Measurements from ENCODE around the gene MAP3K5. TPM values are rescaled to one million over a fixed set of nuclear protein-coding genes. Genes with fewer than 3 reads are reported as not detected.

MAP3K5 gene
- total and polyA plus RNA-seq, 3 donors from 2014 or later: 21.3 to 55.3 (median 46.1) TPM

DNA sequence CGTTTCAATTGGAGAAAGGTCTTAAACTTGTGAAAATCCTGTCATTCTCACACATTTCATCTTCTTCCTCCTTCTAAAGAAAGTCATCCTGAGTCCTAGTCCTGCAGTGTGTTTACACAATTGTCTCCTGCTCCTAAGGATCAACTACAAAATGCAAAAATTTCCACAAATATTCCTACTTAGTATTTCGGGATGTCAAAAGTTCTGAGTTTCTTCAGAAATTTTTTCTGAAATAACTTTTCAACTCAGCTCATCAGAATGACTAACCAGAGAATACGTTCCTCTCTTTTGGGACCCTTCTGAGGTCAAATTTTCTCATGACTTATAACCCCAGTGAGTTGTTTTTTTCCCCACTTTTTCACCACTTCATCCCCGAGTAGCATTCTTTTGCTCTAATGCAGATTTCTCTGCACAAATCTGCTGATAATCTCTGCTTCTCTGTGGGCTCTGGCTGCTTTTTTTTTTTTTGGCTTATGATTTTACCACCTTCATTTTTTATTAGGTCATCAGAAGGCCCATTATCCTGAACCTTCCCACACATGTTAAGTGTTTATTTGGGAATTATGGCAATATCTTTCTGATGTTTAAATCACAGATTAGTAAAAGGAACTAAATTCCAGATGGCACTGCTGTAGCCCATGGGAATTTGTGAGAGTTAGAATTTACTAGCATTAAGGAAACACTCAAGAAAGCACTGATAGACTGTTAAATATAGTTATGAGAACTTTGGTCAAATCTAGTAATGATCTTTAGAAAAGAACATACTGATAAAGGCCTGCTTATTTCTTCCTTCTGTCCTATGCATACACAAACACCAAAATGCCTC, 41.4 kb downstream of the MAP3K5 start:
- no peak overlapping the region for H3K4me3 ChIP-seq
- H3K27ac ChIP-seq: peak overlapping the region in 1 of 2 donors; percentile 24
- TF ChIP-seq, protein P1, sequence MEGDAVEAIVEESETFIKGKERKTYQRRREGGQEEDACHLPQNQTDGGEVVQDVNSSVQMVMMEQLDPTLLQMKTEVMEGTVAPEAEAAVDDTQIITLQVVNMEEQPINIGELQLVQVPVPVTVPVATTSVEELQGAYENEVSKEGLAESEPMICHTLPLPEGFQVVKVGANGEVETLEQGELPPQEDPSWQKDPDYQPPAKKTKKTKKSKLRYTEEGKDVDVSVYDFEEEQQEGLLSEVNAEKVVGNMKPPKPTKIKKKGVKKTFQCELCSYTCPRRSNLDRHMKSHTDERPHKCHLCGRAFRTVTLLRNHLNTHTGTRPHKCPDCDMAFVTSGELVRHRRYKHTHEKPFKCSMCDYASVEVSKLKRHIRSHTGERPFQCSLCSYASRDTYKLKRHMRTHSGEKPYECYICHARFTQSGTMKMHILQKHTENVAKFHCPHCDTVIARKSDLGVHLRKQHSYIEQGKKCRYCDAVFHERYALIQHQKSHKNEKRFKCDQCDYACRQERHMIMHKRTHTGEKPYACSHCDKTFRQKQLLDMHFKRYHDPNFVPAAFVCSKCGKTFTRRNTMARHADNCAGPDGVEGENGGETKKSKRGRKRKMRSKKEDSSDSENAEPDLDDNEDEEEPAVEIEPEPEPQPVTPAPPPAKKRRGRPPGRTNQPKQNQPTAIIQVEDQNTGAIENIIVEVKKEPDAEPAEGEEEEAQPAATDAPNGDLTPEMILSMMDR (IDR thresholded peaks at IDR 0.05): no peak
- TF ChIP-seq POLR2A (IDR thresholded peaks at IDR 0.05): no peak
- no peaks in the 10 kb centered on the region for H3K27me3 ChIP-seq
- 47 to 52% methylated on average over 4 of the region's 4 CpGs for WGBS, 2 donors
- no peaks in the 10 kb centered on the region for H3K9me3 ChIP-seq
- peaks cover 13% of the 10 kb centered on the region for H3K4me1 ChIP-seq
- DNase-seq: no peak
- H3K36me3 ChIP-seq (ENCODE audit: low read depth, missing control alignments): no peaks in the 10 kb centered on the region
- intact Hi-C loops (cut with DNase I; ENCODE audit: low total_unique reads): no loop called here

DNA sequence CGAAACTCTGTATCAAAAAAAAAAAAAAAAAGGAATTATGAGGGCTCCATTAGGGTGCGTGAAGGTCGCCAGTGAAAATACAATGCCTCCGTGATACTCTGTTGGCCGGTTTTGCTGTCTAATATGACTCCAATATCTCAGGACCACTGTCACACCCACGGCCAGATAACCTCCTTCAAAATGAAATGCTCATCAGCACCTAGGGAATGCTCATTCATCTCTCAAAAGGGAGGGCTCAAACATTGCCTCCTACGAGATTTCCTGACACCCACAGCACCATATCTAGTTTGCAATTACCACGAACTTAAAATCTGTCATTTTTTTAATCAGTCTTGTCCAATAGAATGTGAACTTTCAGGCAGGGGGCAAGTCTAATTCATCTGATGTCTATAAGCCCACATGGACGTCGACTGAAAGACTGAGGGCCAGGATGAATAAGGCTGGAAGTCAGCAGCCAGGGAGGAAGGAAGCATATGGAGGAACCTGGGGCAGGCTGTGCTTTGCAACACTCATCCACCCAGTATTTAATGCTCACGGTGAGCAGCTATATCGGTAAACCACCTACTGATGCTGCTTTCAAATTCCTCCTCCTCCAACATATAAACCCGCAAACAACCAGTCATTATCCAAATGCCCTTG, 42.8 kb downstream of the MAP3K5 start:
- no peak for TF ChIP-seq POLR2A (IDR thresholded peaks at IDR 0.05)
- TF ChIP-seq, protein P1 (IDR thresholded peaks at IDR 0.05): no peak
- 77 to 80% methylated on average over 13 of the region's 13 CpGs for WGBS, 2 donors
- no peak overlapping the region for H3K4me3 ChIP-seq
- peaks cover 13% of the 10 kb centered on the region for H3K4me1 ChIP-seq
- H3K27ac ChIP-seq: no peak overlapping the region
- no peaks in the 10 kb centered on the region for H3K27me3 ChIP-seq
- intact Hi-C loops (cut with DNase I; ENCODE audit: low total_unique reads): no loop called here
- H3K36me3 ChIP-seq (ENCODE audit: low read depth, missing control alignments): no peaks in the 10 kb centered on the region
- no peaks in the 10 kb centered on the region for H3K9me3 ChIP-seq
- no peak for DNase-seq

DNA sequence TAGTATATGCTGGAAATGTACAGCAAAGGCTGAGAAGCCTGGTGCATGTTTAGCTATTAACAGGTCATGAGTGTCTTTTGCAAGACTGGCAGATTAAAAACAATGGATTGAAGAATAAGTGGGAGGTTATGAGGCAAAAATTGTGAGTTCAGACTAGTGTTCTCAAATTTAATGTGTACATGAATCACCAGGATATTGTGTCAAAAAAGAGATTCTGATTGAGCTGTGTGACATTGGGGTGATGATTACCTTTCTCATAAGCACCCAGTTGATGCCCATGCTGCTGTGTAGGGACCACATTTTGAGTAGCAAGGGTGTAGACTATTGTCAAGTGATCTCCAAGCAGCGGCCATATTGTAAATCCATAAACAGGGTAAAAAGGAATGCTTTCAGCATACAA, 44.8 kb downstream of the MAP3K5 start:
- no peak overlapping the region for H3K4me3 ChIP-seq
- no peaks in the 10 kb centered on the region for H3K9me3 ChIP-seq
- no peaks in the 10 kb centered on the region for H3K27me3 ChIP-seq
- no peak overlapping the region for H3K27ac ChIP-seq
- no peaks in the 10 kb centered on the region for H3K36me3 ChIP-seq (ENCODE audit: low read depth, missing control alignments)
- WGBS, 2 donors: 100% methylated on average over 1 of the region's 1 CpG
- DNase-seq: no peak
- TF ChIP-seq POLR2A (IDR thresholded peaks at IDR 0.05): no peak
- TF ChIP-seq, protein P1 (IDR thresholded peaks at IDR 0.05): no peak
- intact Hi-C loops (cut with DNase I; ENCODE audit: low total_unique reads): no loop called here
- peaks cover 13% of the 10 kb centered on the region for H3K4me1 ChIP-seq

DNA sequence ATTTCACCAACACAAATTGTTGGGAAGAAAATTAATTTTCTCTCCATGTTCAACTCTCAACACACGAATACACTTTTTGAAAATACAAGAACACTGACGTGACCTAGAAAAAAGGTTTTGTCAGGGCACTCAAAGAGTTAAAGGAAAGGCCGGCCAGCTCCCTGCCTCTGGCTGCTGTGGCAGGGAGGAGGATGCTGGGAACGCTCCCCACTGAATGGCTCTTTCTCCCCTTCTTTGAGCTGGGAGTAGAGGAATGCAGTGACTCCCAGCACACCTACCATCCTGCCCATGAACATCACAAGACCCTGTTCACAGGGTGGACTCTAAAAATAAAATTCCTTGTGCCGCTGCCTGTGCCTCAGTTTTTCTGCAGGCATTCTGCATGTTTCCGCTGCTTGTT, 47.0 kb downstream of the MAP3K5 start:
- Histone ChIP-seq H3K9me3 (no peaks in the 10 kb centered on the region), H3K4me3 (no peak overlapping the region), H3K27ac (no peak overlapping the region), H3K27me3 (no peaks in the 10 kb centered on the region), H3K36me3 (ENCODE audit: low read depth, missing control alignments) (no peaks in the 10 kb centered on the region), H3K4me1 (peaks cover 5% of the 10 kb centered on the region)
- WGBS, 2 donors: 60 to 62% methylated on average over 6 of the region's 6 CpGs
- DNase-seq: no peak
- TF ChIP-seq, protein P1 (IDR thresholded peaks at IDR 0.05): no peak
- no peak for TF ChIP-seq POLR2A (IDR thresholded peaks at IDR 0.05)
- intact Hi-C loops (cut with DNase I; ENCODE audit: low total_unique reads): no loop called here
